ENCODE data around the gene CIART. TPM values are rescaled to one million over a fixed set of nuclear protein-coding genes. Genes with fewer than 3 reads are reported as not detected.
A peak's percentile ranks its signal among the peaks of the same experiment; 100 is the strongest.

Gene CIART
- total and polyA plus RNA-seq, 12 donors = 3.4 to 22.6 (median 15.1) TPM

DNA sequence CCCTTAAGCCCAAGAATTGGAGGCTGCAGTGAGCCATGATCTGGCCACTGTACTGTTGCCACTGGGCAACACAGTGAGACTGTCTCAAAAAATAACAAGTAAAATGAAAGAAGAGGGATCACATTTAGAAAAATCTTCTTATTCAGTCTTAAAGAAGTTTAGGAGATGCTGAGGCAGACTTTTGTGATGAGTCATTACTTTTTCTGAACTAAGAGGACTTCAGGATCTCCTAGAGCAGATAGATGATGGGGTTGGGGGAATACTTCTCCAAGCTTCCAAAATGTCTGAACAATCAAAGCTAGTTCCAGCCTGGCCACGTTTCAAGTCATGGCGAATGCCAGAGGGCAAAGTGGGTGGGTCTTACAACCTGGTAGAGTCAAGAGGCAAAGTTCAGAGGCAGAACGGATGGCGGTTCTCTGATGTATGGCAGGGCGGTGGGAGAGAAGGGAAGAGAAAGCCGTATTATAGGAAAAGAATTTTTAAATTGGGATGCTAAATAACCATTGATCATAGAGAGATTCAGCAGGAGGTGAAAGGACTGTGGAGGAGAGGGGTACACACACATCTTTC, 2.1 kb upstream of the CIART start:
- TF ChIP-seq, protein P1, sequence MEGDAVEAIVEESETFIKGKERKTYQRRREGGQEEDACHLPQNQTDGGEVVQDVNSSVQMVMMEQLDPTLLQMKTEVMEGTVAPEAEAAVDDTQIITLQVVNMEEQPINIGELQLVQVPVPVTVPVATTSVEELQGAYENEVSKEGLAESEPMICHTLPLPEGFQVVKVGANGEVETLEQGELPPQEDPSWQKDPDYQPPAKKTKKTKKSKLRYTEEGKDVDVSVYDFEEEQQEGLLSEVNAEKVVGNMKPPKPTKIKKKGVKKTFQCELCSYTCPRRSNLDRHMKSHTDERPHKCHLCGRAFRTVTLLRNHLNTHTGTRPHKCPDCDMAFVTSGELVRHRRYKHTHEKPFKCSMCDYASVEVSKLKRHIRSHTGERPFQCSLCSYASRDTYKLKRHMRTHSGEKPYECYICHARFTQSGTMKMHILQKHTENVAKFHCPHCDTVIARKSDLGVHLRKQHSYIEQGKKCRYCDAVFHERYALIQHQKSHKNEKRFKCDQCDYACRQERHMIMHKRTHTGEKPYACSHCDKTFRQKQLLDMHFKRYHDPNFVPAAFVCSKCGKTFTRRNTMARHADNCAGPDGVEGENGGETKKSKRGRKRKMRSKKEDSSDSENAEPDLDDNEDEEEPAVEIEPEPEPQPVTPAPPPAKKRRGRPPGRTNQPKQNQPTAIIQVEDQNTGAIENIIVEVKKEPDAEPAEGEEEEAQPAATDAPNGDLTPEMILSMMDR (IDR thresholded peaks at IDR 0.05) = no peak
- H3K27ac ChIP-seq = peak overlapping the region in 6 of 10 donors; percentile 84 to 93 (median 92)
- peaks cover 0 to 11% (median 0%) of the 10 kb centered on the region in 7 donors for H3K27me3 ChIP-seq
- peaks cover 0 to 32% (median 24%) of the 10 kb centered on the region in 9 donors for H3K4me1 ChIP-seq
- H3K9me3 ChIP-seq = no peaks in the 10 kb centered on the region
- no peak overlapping the region for H3K4me3 ChIP-seq
- DNase-seq (no peak), ATAC-seq (no peak)
- intact Hi-C loops (cut with DNase I) = loop anchor here in 2 of 10 donors (2.0 to 10.0 kb wide), 2 partner anchors 23 to 265 kb away; partner anchors contain the start of genes ADAMTSL4 (in 1 of the 2) and CA14 (in 1 of the 2)
- WGBS, 2 donors = 78 to 84% methylated on average over 6 of the region's 6 CpGs
- peaks cover 0 to 74% (median 11%) of the 10 kb centered on the region in 9 donors for H3K36me3 ChIP-seq

GRCh38 chr1:150281221-150281757, 1.1 kb upstream of the CIART start:
- Histone ChIP-seq H3K4me3 (peak overlapping the region; percentile 35 to 76 (median 59)), H3K4me1 (peaks cover 0 to 32% (median 24%) of the 10 kb centered on the region in 9 donors), H3K27ac (peak overlapping the region; percentile 83 to 93 (median 91)), H3K9me3 (no peaks in the 10 kb centered on the region), H3K27me3 (peaks cover 0 to 11% (median 0%) of the 10 kb centered on the region in 7 donors), H3K36me3 (peaks cover 0 to 74% (median 11%) of the 10 kb centered on the region in 9 donors)
- intact Hi-C loops (cut with DNase I) = loop anchor here in 7 of 10 donors (1.0 to 10.0 kb wide), 5 partner anchors 24 to 264 kb away; partner anchors contain the start of genes CA14 (in 2 of the 7) and ADAMTSL4 (in 1 of the 7)
- DNase-seq (peak; percentile 68 to 81), ATAC-seq (peak; percentile 46 to 86 (median 75))
- TF ChIP-seq, protein P1 (IDR thresholded peaks at IDR 0.05) = peak; percentile 39 to 89 (median 78)
- 3 to 6% methylated on average over 15 of the region's 15 CpGs for WGBS, 2 donors

DNA sequence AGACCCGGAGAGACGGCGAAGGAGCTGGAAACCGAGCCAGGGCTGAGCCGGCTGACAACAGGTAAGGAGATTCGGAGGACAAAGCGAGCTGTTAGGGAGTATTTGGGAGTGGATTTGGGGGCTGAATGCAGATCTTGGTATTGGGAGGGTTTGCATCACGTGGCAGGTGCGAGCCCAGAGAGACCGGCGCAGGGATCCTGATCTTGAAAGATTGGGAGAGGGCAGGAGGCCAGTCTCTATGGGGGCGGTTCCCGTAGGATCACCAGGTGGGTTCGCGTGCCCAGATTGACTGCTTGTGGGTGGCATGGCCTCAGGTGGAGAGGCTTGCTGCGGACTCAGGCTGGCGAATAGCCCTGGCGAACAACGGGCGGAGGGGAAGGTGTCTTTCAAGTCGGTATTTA, 204 bp downstream of the CIART start:
- Histone ChIP-seq H3K27me3 (peaks cover 0 to 11% (median 0%) of the 10 kb centered on the region in 7 donors), H3K36me3 (peaks cover 0 to 76% (median 21%) of the 10 kb centered on the region in 9 donors), H3K9me3 (no peaks in the 10 kb centered on the region), H3K4me3 (peak overlapping the region; percentile 29 to 76 (median 59)), H3K4me1 (peaks cover 0 to 32% (median 24%) of the 10 kb centered on the region in 9 donors), H3K27ac (peak overlapping the region; percentile 66 to 93 (median 91))
- TF ChIP-seq, protein P1 (IDR thresholded peaks at IDR 0.05) = no peak
- DNase-seq (peak in 1 of 2 donors; percentile 37), ATAC-seq (peak in 7 of 8 donors; percentile 3 to 54 (median 14))
- intact Hi-C loops (cut with DNase I) = loop anchor here in 1 of 10 donors (10.0 kb wide), 1 partner anchor 262 kb away; the partner anchor contains the start of gene ADAMTSL4
- WGBS, 2 donors = 3% methylated on average over 21 of the region's 21 CpGs

GRCh38 chr1:150283260-150283659, 906 bp downstream of the CIART start:
- H3K27ac ChIP-seq = peak overlapping the region in 8 of 10 donors; percentile 72 to 93 (median 91)
- ATAC-seq (no peak), DNase-seq (no peak)
- H3K27me3 ChIP-seq = peaks cover 0 to 11% (median 0%) of the 10 kb centered on the region in 7 donors
- H3K4me3 ChIP-seq = peak overlapping the region in 8 of 10 donors; percentile 43 to 76 (median 64)
- peaks cover 0 to 75% (median 18%) of the 10 kb centered on the region in 9 donors for H3K36me3 ChIP-seq
- H3K4me1 ChIP-seq = peaks cover 0 to 32% (median 24%) of the 10 kb centered on the region in 9 donors
- TF ChIP-seq, protein P1 (IDR thresholded peaks at IDR 0.05) = no peak
- intact Hi-C loops (cut with DNase I) = loop anchor here in 1 of 10 donors (10.0 kb wide), 1 partner anchor 262 kb away; the partner anchor contains the start of gene ADAMTSL4
- H3K9me3 ChIP-seq = no peaks in the 10 kb centered on the region
- WGBS, 2 donors = 81 to 82% methylated on average over 12 of the region's 12 CpGs
